ENCODE data around the gene HOXB13.

HOXB13 gene

GRCh38 chr17:48733632-48734328 is 5.2 kb upstream of the HOXB13 start:
- in situ Hi-C loops (cut with MboI; ENCODE audit: low sequenced_read_pairs, unreplicated experiment), result no loop called here
- no peak for DNase-seq (ENCODE audit: low spot score)
- TF ChIP-seq CTCF (IDR thresholded peaks at IDR 0.05; ENCODE audit: borderline replicate concordance, control extremely low read depth, extremely low read depth, insufficient read depth, missing control alignments), result no peak

- TF ChIP-seq CTCF (IDR thresholded peaks at IDR 0.05; ENCODE audit: borderline replicate concordance, control extremely low read depth, extremely low read depth, insufficient read depth, missing control alignments), result no peak
- in situ Hi-C loops (cut with MboI; ENCODE audit: low sequenced_read_pairs, unreplicated experiment), result no loop called here
- no peak for DNase-seq (ENCODE audit: low spot score)
Observed at GRCh38 chr17:48732688-48733629, 4.4 kb upstream of the HOXB13 start.

- in situ Hi-C loops (cut with MboI; ENCODE audit: low sequenced_read_pairs, unreplicated experiment), result no loop called here
- DNase-seq (ENCODE audit: low spot score), result no peak
- TF ChIP-seq CTCF (IDR thresholded peaks at IDR 0.05; ENCODE audit: borderline replicate concordance, control extremely low read depth, extremely low read depth, insufficient read depth, missing control alignments), result no peak
Observed at GRCh38 chr17:48731355-48731754, 2.8 kb upstream of the HOXB13 start.

- DNase-seq (ENCODE audit: low spot score), result no peak
- in situ Hi-C loops (cut with MboI; ENCODE audit: low sequenced_read_pairs, unreplicated experiment), result no loop called here
- no peak for TF ChIP-seq CTCF (IDR thresholded peaks at IDR 0.05; ENCODE audit: borderline replicate concordance, control extremely low read depth, extremely low read depth, insufficient read depth, missing control alignments)
Observed at GRCh38 chr17:48730240-48730550, 1.6 kb upstream of the HOXB13 start.

- in situ Hi-C loops (cut with MboI; ENCODE audit: low sequenced_read_pairs, unreplicated experiment), result loop anchor here (5.0 kb wide), 1 partner anchor 68 kb away; no protein-coding TSS in a partner anchor
- DNase-seq (ENCODE audit: low spot score), result no peak
- no peak for TF ChIP-seq CTCF (IDR thresholded peaks at IDR 0.05; ENCODE audit: borderline replicate concordance, control extremely low read depth, extremely low read depth, insufficient read depth, missing control alignments)
Observed at GRCh38 chr17:48729335-48730239, 1.0 kb upstream of the HOXB13 start.

Measured in GM13976 (cell line).